DND-41 (cell line): Measurements from ENCODE around the gene CIRBP.

ENCODE experiments used
- CTCF ChIP-seq: IDR thresholded peaks from 2 replicates; pipeline ENCODE4 v1.5.1; 2012; ENCODE audit warnings: borderline replicate concordance, low read length, moderate library complexity, mild to moderate bottlenecking; ENCODE audit not compliant: poor library complexity, severe bottlenecking; ENCODE audit errors: extremely low read depth
- EZH2 ChIP-seq: IDR thresholded peaks from 3 replicates; pipeline ENCODE4 v1.6.1; 2012; ENCODE audit warnings: borderline replicate concordance, low read depth, mild to moderate bottlenecking, moderate library complexity, low read length, inconsistent platforms; ENCODE audit not compliant: severe bottlenecking

GRCh38 chr19:1322198-1322981 is 53.3 kb downstream of the CIRBP start:
- no peak for TF ChIP-seq EZH2
- no peak for TF ChIP-seq CTCF
